Tibial nerve (tissue), 3 donors: ENCODE data around the gene SLC5A10.
"Not testable (repeated sequence)": the region's sequence is repeated elsewhere in the genome, so short reads cannot be mapped to it uniquely, and the experiment has no call there.

Experiments
- POLR2A ChIP-seq, 2 donors: fragments of 450-650 bp; IDR thresholded peaks; one replicate each; pipeline ENCODE4 v1.6.1; 2017; ENCODE audit warnings: antibody characterized with exemption in 2 of 2, mild to moderate bottlenecking in 2 of 2, moderate library complexity in 2 of 2
- TF ChIP-seq, protein P1 (sequence below), 5 experiments: fragments of 200-600 bp in 3 of 5; fragments of 450-650 bp in 2 of 5; sonication (generic) in 3 of 5; IDR thresholded peaks; one replicate each; pipeline ENCODE4 v1.5.1; 2016 to 2019; ENCODE audit warnings: antibody characterized with exemption in 5 of 5, mild to moderate bottlenecking in 3 of 5, moderate library complexity in 2 of 5

- TF ChIP-seq, protein P1, sequence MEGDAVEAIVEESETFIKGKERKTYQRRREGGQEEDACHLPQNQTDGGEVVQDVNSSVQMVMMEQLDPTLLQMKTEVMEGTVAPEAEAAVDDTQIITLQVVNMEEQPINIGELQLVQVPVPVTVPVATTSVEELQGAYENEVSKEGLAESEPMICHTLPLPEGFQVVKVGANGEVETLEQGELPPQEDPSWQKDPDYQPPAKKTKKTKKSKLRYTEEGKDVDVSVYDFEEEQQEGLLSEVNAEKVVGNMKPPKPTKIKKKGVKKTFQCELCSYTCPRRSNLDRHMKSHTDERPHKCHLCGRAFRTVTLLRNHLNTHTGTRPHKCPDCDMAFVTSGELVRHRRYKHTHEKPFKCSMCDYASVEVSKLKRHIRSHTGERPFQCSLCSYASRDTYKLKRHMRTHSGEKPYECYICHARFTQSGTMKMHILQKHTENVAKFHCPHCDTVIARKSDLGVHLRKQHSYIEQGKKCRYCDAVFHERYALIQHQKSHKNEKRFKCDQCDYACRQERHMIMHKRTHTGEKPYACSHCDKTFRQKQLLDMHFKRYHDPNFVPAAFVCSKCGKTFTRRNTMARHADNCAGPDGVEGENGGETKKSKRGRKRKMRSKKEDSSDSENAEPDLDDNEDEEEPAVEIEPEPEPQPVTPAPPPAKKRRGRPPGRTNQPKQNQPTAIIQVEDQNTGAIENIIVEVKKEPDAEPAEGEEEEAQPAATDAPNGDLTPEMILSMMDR (IDR thresholded peaks at IDR 0.05): not testable (repeated sequence)
- TF ChIP-seq POLR2A (IDR thresholded peaks at IDR 0.05): not testable (repeated sequence)
Measured at GRCh38 chr17:19048826-19049225, 96.9 kb downstream of the SLC5A10 start.
